Uterus (tissue), 2 donors: ENCODE measurements around the gene PRIMA1.

Experiments used
- CTCF ChIP-seq, 4 experiments: fragments of 200-600 bp in 2 of 4; fragments of 450-650 bp in 2 of 4; sonication (generic) in 2 of 4; IDR thresholded peaks; one replicate each; pipeline ENCODE4 v1.5.1; 2016 to 2019; ENCODE audit warnings: antibody characterized with exemption in 4 of 4, mild to moderate bottlenecking in 2 of 4, moderate library complexity in 1 of 4
- POLR2A ChIP-seq, 2 donors: fragments of 450-650 bp; IDR thresholded peaks; one replicate each; pipeline ENCODE4 v1.6.1; 2016; ENCODE audit warnings: antibody characterized with exemption in 2 of 2, mild to moderate bottlenecking in 1 of 2, moderate library complexity in 1 of 2

DNA sequence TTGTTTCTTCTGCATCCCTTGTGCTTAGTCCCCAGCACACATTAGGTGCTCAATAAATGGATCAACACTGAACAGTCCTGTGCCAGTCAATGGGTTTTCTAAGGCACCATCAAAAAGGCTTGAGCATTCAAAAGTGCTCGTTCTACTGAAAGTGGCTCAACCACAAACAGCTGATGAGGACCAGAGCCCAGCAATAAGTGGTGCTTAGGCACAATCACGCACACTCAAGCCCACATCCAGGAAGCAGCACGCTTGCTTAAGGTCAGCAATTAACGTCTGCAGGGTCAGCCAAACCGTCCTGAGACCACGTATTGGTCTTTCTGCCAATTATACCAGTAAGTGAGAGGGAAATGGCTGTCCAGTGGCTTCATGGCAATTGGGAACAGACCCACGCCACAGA lies 56.5 kb downstream of the PRIMA1 start:
- TF ChIP-seq CTCF (IDR thresholded peaks at IDR 0.05) (no peak), POLR2A (IDR thresholded peaks at IDR 0.05) (no peak)
